GM18519 (cell line): ENCODE measurements around the gene ABCC8.

Experiments
- ATAC-seq: cut with Tn5 transposase; IDR thresholded peaks from one replicate; pipeline ENCODE4 v1.9.1; 2021; ENCODE audit warnings: mild to moderate bottlenecking, moderate library complexity; ENCODE audit not compliant: unreplicated experiment, low FRiP score

ABCC8 gene

DNA sequence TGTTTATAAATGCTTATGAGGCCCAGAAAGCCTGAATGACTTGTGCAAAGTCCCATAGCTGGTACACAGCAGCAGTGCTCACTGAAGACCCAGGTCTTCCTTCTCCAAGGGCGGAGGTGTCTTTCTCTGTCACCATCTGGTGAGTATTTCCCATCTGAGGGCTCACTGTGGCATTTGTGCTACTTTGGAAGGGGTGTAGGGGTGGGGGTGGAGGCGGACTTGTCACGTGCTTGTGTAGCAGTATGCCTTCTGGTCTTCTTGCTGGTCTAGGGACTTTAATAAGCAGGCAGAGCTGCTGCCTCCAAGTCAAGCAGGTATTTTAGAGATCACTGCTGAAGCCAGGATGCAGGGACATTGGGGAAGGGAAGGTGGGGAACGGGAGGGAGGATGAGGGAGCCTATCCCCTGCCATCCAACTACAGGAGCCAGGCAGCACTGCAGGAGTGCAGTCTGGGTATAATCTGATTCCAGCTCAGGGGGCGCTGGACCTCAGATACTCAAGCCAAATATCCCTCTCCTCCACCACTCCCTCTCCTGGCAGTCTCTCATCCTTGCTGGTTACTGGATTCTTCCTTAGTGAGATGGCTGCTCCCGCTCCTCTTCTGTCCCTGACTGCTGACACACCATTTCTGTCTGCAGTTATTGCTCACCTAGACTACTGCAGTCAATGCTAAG is 3.4 kb downstream of the ABCC8 start:
- no peak for ATAC-seq

GRCh38 chr11:17472467-17472866 is 4.2 kb downstream of the ABCC8 start:
- ATAC-seq: no peak

DNA sequence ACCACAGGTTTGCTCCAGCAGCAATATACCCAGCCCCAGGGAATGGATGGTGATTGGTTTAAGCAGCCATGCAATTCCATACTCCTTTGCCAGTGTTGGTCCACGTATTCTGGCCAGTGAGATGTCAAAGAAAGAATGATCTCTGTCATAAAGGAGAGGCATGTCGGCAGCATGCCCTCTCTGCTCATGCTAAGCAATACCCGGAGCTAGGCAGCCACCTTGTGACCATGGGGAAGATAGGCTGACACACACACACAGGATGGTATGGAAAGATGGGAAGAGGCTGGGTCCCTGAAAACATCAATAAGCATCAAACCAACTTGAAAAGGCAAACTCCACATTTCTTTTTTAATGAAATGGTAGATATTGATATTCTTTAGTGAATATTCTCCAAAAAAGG is 5.1 kb downstream of the ABCC8 start:
- no peak for ATAC-seq

DNA sequence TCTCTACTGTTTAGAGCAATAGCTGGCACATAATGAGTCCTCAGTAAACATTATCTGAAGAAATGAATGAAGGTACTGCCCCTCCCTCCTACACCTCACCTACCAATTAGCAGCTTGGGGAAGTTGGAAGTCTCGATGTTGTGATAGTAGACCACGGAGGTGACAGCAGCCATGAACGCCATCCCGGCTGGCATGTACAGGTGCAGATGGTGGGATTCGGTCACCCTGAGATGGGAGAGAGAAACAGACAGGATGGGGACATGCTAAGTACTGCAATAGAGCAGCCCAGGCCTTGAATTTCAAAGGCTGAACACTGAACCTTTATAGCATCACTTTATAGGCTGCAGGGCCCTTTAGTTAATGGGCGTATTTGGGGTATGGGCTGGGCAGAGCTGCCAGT is 6.6 kb downstream of the ABCC8 start:
- ATAC-seq: no peak

DNA sequence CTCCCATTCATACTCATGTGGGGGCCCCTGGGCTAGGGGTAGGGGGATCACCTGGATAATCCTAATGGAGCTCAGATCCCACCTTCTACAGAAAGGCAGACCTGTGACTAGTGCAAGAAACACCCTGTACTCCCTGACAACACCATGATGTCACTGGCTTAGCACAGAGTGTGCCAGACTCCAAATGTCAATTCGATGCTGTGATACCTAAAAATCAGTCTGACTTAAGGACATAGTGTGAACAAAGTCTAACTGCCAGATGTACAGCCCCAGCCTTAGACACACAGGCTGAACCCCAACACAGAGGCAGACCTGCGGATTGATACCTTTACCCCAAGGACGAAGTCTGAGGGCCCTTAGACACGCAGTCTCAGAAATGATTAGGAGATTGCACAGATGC is 8.5 kb downstream of the ABCC8 start:
- no peak for ATAC-seq

GRCh38 chr11:17463546-17464174 is 13.0 kb downstream of the ABCC8 start:
- ATAC-seq: no peak

GRCh38 chr11:17462940-17463339 is 13.7 kb downstream of the ABCC8 start:
- ATAC-seq: no peak

DNA sequence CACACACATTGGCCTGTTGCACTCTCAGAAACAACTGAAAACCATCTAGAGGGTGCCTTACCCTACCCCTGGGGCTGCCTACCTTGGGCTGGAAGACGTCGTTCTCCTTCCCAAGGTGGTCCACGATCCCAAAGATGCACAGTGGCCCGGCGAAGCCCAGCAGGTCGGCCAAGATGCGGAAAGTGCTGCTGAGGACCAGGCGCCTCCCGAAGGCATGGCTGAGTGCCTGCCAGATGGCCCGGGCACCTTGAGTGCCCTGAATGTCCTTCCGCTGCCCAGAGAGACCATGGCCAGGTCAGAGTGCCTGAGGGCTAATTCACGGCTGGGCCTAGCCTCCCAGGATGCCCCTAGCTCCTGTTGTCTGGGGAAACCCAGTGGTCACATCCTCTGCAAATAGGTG is 16.2 kb downstream of the ABCC8 start:
- ATAC-seq: no peak

GRCh38 chr11:17459236-17459896 is 17.3 kb downstream of the ABCC8 start:
- ATAC-seq: no peak

DNA sequence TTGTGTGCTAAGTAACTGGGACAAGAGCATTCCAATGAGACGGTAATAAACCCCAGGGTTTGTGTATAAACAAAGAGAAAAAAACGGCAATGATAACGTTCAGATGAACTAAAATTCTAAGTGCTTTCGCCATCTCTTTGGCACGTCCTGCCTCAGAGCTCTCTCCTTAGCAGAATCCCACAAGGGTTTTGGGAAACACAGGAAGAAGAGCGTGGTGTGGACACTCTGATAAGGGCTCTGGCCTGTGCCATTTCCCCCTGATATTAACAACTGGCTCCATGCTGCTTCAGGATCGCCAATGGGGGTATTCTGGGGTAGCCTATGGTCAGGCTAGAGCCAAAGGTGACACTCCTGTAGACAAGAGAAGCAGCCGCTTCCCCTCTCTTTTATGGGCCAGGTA is 18.4 kb downstream of the ABCC8 start:
- no peak for ATAC-seq

DNA sequence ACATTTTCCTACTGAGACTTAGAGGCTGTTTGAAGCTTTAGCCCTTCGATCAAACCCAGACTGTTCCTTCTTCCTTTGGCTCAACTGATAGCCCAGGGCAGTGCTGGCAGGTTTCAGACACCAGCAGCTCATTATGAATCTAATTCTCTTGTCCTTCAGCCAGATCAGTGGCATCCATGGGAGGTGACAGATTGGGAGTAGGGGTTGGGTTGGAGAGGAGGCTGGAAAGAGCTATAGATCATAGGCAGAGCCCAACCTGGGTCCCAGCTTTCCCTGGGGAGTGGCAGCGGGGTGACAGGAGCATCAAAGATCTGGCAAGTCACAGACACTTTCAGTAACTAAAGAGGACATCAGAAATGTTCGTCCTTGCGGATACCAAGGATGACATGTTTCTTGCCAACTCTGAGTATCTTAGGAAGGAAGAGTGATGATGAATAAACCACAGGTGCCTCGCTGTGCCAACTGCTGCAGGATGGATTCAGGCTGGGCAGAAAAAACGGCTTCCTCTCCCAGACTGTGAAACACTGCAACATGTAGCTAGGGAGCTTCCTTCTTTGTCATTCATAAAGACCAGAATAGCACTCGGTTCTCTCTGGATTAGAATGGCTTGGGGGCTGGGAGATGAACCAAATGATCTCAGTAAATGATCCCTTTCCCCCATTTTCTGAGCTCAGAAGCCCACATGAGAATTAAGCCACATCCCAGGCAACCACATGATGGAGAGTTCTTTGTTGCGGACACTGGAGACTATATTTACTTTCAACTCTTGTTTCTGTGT is 19.1 kb downstream of the ABCC8 start:
- ATAC-seq: no peak

DNA sequence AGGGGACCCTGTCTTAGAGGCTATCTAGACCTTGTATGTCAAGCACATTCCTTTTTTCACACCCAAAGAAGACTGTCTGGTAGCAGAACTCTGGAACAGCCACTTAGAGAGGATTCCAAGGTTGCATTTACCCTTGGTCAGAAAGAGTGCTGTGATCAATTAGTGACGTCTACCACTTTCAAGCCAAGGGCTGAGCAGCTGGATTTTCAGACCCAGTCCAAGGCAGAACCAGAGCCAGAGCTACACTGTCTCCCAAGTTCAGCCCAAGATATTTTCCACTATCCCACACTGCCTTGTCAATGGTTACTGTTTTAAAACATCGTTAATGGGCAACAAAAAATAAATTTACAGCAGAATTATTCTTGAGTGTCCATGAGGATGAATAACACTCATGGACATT is 24.0 kb downstream of the ABCC8 start:
- ATAC-seq: no peak

GRCh38 chr11:17449158-17449557 is 27.5 kb downstream of the ABCC8 start:
- ATAC-seq: no peak

DNA sequence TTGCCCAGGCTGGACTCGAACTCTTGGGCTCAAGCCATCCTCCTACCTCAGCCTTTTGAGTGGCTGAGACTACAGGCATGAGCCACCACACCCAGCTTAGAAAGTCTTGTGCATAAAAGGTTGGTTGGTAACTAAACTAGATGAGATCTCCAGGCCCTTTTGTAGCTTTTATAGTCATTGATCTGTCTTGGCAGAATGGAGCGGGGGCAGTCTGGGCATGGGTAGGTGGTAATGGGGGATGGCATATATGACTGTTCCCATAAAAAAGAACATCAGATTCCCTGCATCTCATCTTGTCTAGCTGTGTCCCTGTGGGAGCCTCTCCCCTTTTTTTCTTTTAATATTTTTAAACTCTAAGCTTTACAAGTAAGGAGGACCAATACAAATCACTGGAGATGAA is 30.2 kb downstream of the ABCC8 start:
- no peak for ATAC-seq

GRCh38 chr11:17445240-17445795 is 31.3 kb downstream of the ABCC8 start:
- ATAC-seq: no peak

DNA sequence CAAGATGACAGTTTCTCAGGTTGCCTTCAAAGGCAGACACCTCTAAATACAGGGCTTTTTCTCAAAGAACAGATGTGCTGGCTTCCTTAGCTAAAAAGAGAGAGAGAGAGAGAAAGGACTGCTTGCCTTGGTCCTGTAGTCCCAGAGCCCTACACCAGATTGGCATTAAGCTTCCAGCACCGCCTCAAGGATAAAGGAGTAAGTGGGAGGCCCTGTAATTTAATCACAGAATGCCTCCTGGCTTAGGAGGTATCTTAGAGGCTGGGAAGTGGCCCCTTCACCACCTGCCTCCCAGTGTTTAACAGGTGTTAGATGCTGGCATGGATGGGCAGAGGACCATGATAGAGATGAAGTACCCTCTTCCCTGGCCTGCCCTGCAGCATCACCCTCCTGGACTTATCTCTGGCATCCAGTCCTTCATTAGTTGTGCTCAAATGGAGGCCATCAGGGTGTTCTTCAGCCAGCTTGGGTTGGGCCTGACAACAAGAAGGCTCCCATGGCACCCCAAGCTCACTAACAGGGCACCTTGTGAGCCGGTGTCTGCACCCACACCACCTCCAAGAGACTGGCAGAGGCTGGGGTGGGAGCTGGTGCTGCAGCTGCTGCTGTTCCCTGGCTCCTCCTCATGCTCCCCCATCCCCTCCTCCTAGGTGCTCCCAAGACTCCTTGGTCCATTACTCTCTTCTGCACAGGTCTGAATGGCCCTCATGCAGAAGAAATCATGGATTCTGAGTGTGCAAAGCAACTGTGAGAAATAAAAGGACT is 32.5 kb downstream of the ABCC8 start:
- ATAC-seq: no peak

GRCh38 chr11:17443423-17443822 is 33.2 kb downstream of the ABCC8 start:
- no peak for ATAC-seq

- ATAC-seq: no peak
Observed at GRCh38 chr11:17443000-17443399, 33.6 kb downstream of the ABCC8 start.

DNA sequence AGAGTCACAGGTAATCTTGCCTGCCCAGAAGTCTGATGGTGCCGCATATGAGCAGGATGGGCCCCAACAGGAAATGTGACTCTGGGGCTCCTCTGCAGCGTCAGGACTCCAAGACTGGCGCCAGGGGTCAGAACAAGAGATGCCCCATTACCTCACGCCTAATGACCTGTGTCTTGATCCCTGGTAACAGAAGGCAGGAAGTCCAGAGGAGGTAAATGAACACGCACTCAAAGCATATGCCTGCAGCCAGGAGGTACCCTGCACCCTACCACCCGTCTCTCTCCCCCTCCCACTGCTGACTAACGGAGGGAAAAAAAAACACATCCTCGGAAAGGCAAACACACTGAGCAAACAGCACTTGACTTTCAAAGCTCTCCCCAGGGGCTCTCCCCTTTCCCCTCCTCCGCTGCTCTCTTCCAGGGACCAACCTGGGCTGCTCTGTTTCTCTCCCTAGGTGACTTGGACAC is 37.3 kb downstream of the ABCC8 start:
- ATAC-seq: no peak

- ATAC-seq: no peak
Observed at GRCh38 chr11:17437366-17437765, 39.3 kb downstream of the ABCC8 start.
